Effector memory CD4-positive, alpha-beta T cell (primary cell): ENCODE results near the gene SGSM1.

ENCODE experiments used
- DNase-seq, 3 donors: peaks; one replicate each; pipeline ENCODE4 v3.0.0-alpha.2; 2020
- H3K27ac ChIP-seq: 2 replicates; pipeline ENCODE4 v1.7.0; 2013; ENCODE audit warnings: mild to moderate bottlenecking, low read length, moderate library complexity; ENCODE audit not compliant: insufficient read depth, poor library complexity, severe bottlenecking
- H3K27me3 ChIP-seq: replicated peaks from 2 replicates; pipeline ENCODE4 v1.7.0; 2013; ENCODE audit warnings: mild to moderate bottlenecking, low read length; ENCODE audit not compliant: insufficient read depth, control insufficient read depth, poor library complexity, severe bottlenecking
- H3K36me3 ChIP-seq: 2 replicates; pipeline ENCODE4 v1.7.0; 2013; ENCODE audit warnings: mild to moderate bottlenecking, low read length, moderate library complexity; ENCODE audit not compliant: control insufficient read depth, insufficient read depth
- H3K4me1 ChIP-seq: 2 replicates; pipeline ENCODE4 v1.7.0; 2013; ENCODE audit warnings: low read length, mild to moderate bottlenecking; ENCODE audit not compliant: control insufficient read depth, insufficient read depth, poor library complexity, severe bottlenecking
- H3K4me3 ChIP-seq: 2 replicates; pipeline ENCODE4 v1.7.0; 2013; ENCODE audit warnings: low read length, low read depth, mild to moderate bottlenecking; ENCODE audit not compliant: insufficient read depth, poor library complexity, severe bottlenecking
- H3K9me3 ChIP-seq: 2 replicates; pipeline ENCODE4 v1.7.0; 2013; ENCODE audit warnings: mild to moderate bottlenecking, low read length, moderate library complexity; ENCODE audit not compliant: control insufficient read depth

SGSM1 gene

DNA sequence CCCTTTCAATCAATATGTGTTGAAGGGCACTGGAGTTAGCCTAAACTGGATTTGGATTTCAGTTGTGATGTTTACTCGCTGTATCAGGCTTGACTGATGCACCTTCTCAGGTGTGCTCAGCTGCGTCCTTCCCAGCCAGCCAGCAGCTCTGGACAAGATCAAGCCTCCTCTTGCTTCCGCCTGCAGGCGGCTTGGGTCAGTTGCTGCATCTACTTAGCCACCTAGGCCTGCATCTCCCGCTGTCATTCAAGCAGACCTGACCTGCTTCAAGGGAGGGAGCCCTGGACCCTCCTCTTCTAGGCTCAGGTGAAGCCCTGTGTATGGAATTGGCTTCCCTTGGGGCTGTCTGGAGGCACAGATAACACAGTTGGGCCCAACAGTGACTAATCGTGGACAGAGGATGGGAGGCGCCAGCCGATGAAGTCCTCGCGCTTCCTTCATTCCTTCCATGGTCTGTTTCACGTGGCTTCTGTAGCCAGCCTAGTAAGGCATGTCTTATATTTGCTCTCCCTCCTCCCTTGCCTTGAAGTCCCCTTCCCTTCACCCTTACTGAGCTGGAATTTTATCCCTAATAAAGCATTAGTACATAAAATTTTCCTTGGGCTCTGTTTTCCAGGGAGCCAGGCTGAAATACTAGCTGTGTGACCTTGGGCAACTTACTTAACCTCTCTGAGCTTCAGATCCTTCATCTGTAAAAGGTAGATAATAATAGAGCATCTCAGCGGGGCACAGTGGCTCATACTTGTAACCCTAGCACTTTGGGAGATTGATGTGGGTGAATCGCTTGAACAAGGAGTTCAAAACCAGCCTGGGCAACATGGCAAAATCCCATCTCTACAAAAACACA lies 142.6 kb downstream of the SGSM1 start:
- DNase-seq: no peak
- Histone ChIP-seq H3K36me3 (no peaks in the 10 kb centered on the region), H3K27ac (no peak overlapping the region), H3K27me3 (peaks cover 20% of the 10 kb centered on the region), H3K9me3 (no peaks in the 10 kb centered on the region), H3K4me1 (peaks cover 6% of the 10 kb centered on the region), H3K4me3 (no peak overlapping the region)

DNA sequence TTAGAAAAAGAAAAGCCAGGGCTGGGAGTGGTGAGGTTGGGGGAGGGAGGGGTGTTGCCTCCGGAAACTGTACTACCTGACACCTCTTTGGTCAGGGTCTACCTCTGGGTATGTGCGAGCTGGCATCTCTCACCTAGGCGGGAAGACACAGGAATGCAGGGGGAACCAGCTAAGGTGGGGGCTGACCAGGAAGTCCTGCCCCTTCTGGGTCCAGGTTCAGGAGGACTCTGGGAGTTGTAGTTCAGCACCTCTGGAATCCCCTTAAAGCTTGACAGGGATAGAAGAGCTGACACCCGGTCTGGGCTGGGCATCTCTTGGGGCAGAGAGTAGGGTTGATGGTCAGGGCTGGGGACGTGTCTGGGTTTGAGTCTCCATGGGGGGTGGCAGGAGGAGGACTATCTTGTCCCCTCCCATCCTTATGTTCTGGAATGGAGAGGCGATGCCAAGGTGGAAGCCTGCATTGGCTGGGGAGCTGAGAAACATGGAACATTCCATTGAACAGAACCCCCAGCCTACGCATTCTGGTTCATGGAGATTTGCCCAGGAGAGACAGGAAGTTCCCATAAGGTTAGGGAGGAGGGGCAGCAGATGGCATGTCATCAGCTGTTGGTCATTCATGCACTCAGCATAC lies 144.4 kb downstream of the SGSM1 start:
- H3K4me3 ChIP-seq: no peak overlapping the region
- no peaks in the 10 kb centered on the region for H3K36me3 ChIP-seq
- peaks cover 6% of the 10 kb centered on the region for H3K4me1 ChIP-seq
- no peaks in the 10 kb centered on the region for H3K9me3 ChIP-seq
- H3K27me3 ChIP-seq: peaks cover 21% of the 10 kb centered on the region
- DNase-seq: no peak
- no peak overlapping the region for H3K27ac ChIP-seq

- DNase-seq: peak; percentile 70 to 74 (median 71)
- Histone ChIP-seq H3K4me1 (peaks cover 6% of the 10 kb centered on the region), H3K36me3 (no peaks in the 10 kb centered on the region), H3K9me3 (no peaks in the 10 kb centered on the region), H3K4me3 (peak within 1 kb of the TSS; percentile 55), H3K27me3 (peaks cover 21% of the 10 kb centered on the region), H3K27ac (peak within 1 kb of the TSS; percentile 5)
Measured at GRCh38 chr22:24951942-24952836, 146.2 kb downstream of the SGSM1 start, which contains the start of gene KIAA1671. Gene KIAA1671 (plus strand): TSS chr22:24952716. CDS start chr22:25028000, 75,284 bp downstream.

DNA sequence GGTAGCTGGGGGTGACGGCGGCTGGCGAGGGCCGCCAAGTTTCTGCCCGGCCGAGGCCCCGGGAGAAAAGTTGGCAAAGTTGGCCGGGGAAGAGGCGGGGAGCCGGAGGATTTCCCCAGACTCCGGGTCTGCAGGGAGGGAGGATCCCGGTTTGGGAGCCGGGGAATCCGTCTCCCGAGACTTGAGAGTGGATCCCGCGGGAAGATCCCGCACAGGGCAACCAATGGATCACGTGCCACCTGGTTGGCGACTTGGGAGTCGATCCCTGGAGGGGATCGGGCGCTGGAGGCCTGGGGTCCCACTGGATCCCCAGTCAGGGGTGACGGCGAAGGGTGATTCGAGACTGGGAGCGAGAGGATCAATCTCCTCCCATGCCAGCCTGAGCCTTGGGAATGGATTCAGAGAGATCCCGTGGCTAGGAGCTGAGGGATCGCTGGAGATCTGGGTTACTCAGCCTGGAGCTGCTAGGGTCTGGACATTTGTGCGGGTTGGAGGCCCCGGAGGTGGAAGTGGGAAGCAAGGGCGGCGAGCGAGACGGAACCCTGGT lies 146.9 kb downstream of the SGSM1 start:
- Histone ChIP-seq H3K36me3 (no peaks in the 10 kb centered on the region), H3K4me3 (peak overlapping the region; percentile 45), H3K27ac (no peak overlapping the region), H3K4me1 (peaks cover 6% of the 10 kb centered on the region), H3K27me3 (peaks cover 21% of the 10 kb centered on the region), H3K9me3 (no peaks in the 10 kb centered on the region)
- DNase-seq: no peak

GRCh38 chr22:24953384-24954113 lies 147.5 kb downstream of the SGSM1 start:
- Histone ChIP-seq H3K9me3 (no peaks in the 10 kb centered on the region), H3K27me3 (peaks cover 21% of the 10 kb centered on the region), H3K4me3 (peak overlapping the region; percentile 45), H3K4me1 (peaks cover 6% of the 10 kb centered on the region), H3K36me3 (no peaks in the 10 kb centered on the region), H3K27ac (no peak overlapping the region)
- DNase-seq: no peak

GRCh38 chr22:24954114-24954463 lies 148.1 kb downstream of the SGSM1 start:
- H3K27ac ChIP-seq: no peak overlapping the region
- no peaks in the 10 kb centered on the region for H3K36me3 ChIP-seq
- H3K4me1 ChIP-seq: peaks cover 6% of the 10 kb centered on the region
- H3K4me3 ChIP-seq: no peak overlapping the region
- H3K9me3 ChIP-seq: no peaks in the 10 kb centered on the region
- peaks cover 16% of the 10 kb centered on the region for H3K27me3 ChIP-seq
- DNase-seq: no peak

- Histone ChIP-seq H3K4me1 (peaks cover 6% of the 10 kb centered on the region), H3K9me3 (no peaks in the 10 kb centered on the region), H3K4me3 (no peak overlapping the region), H3K36me3 (no peaks in the 10 kb centered on the region), H3K27me3 (peaks cover 11% of the 10 kb centered on the region), H3K27ac (no peak overlapping the region)
- DNase-seq: no peak
Measured at GRCh38 chr22:24954856-24955255, 148.8 kb downstream of the SGSM1 start.

DNA sequence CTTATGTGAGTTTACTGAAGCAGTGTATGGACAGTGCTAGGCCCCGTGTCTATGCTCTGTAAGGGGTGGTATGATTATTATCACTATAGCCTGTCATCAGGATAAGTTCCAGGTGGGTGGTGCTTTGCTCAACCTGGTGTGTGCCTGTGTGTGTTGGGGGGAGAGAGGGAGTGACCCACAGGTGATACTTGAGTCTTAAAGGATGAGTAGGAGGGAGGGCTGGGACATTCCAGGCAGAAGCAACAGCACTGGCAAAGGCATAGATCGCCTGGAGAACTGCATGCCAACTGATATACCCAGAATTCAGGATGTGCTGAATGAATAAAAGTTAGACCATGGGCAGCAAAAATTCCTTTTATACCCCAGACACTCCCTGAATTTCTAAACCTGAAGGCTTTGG lies 151.0 kb downstream of the SGSM1 start:
- Histone ChIP-seq H3K9me3 (no peaks in the 10 kb centered on the region), H3K4me3 (no peak overlapping the region), H3K27ac (no peak overlapping the region), H3K27me3 (peaks cover 11% of the 10 kb centered on the region), H3K36me3 (no peaks in the 10 kb centered on the region), H3K4me1 (peaks cover 6% of the 10 kb centered on the region)
- DNase-seq: no peak

- no peaks in the 10 kb centered on the region for H3K27me3 ChIP-seq
- H3K36me3 ChIP-seq: no peaks in the 10 kb centered on the region
- no peak overlapping the region for H3K27ac ChIP-seq
- no peak for DNase-seq
- H3K9me3 ChIP-seq: no peaks in the 10 kb centered on the region
- no peak overlapping the region for H3K4me3 ChIP-seq
- no peaks in the 10 kb centered on the region for H3K4me1 ChIP-seq
Measured at GRCh38 chr22:24961217-24961844, 155.3 kb downstream of the SGSM1 start.
